ENCODE data around the gene MRM3. TPM values are rescaled to one million over a fixed set of nuclear protein-coding genes. Genes with fewer than 3 reads are reported as not detected.

MRM3 gene
- total and polyA plus RNA-seq, 2 donors (not counting 3 experiments of a cell fraction or from before 2014, with no cell fraction given) = 17.1 to 19.2 TPM

- peak; percentile 18 for FAIRE-seq
- intact Hi-C loops (cut with micrococcal nuclease) (loop anchor here (1.0 kb wide), 2 partner anchors 85 to 186 kb away; no protein-coding TSS in a partner anchor), dilution Hi-C loops (cut with MboI; ENCODE audit: extremely low pct_ligation_motif_present, low sequenced_read_pairs) (loop anchor here (25.0 kb wide), 1 partner anchor 192 kb away; the partner anchor contains the start of genes NXN and TIMM22)
- DNase-seq (ENCODE audit: low read depth, low spot score) = no peak
- no peak for TF ChIP-seq POLR2A (IDR thresholded peaks at IDR 0.05; ENCODE audit: low read depth, low read length)
- no peak for TF ChIP-seq CTCF (IDR thresholded peaks at IDR 0.05; ENCODE audit: extremely low read depth in 1 of 2, insufficient read depth in 1 of 2, low read depth in 1 of 2, low read length in 2 of 2)
- no peak for TF ChIP-seq EZH2 (IDR thresholded peaks at IDR 0.05; ENCODE audit: borderline replicate concordance, low read depth, low read length, severe bottlenecking)
- TF ChIP-seq GATA2 (IDR thresholded peaks at IDR 0.05; ENCODE audit: insufficient read depth, insufficient read length, low read depth, low read length) = no peak
- TF ChIP-seq MYC (IDR thresholded peaks at IDR 0.05; ENCODE audit: low read depth, low read length) = no peak
- no peak for TF ChIP-seq JUN (IDR thresholded peaks at IDR 0.05; ENCODE audit: borderline replicate concordance, insufficient read depth, insufficient read length, low read depth)
- no peak for TF ChIP-seq MAX (IDR thresholded peaks at IDR 0.05; ENCODE audit: insufficient read depth, insufficient read length)
- no peak for TF ChIP-seq POLR2AphosphoS5 (IDR thresholded peaks at IDR 0.05; ENCODE audit: insufficient read depth, low read depth, low read length)
- no peak for TF ChIP-seq FOS (IDR thresholded peaks at IDR 0.05; ENCODE audit: borderline replicate concordance, insufficient read depth, low read length)
- no TSS peak for BruUV-seq (replicated peaks)
- peak overlapping the region in 2 of 3 experiments; percentile 12 to 24 for H3K4me3 ChIP-seq (replicated peaks in 1 of 3; ENCODE audit: insufficient read depth in 1 of 3, low read depth in 1 of 3, low read length in 3 of 3)
- peaks cover 10% of the 10 kb centered on the region for H3K4me1 ChIP-seq (ENCODE audit: control insufficient read depth, extremely low read depth, insufficient read depth, low read length)
- no peaks in the 10 kb centered on the region for H3K27me3 ChIP-seq (ENCODE audit: control insufficient read depth in 2 of 2, insufficient read depth in 2 of 2, low read length in 2 of 2)
- H3K4me2 ChIP-seq (ENCODE audit: insufficient read depth, low read length) = peak overlapping the region; percentile 70
- peaks cover 3 to 11% of the 10 kb centered on the region in 2 experiments for H3K36me3 ChIP-seq (ENCODE audit: control insufficient read depth in 2 of 2, extremely low read depth in 1 of 2, insufficient read depth in 2 of 2, low read length in 2 of 2)
- ChIA-PET POLR2A (no interaction called here), CTCF (interaction anchor here (0.8 to 15.3 kb wide), 13 partner anchors 9 to 261 kb away, joined by 3 to 341 read pairs (median 5); partner anchors contain the start of genes NXN and TIMM22)
- H2AFZ ChIP-seq (ENCODE audit: low read depth, low read length) = peak overlapping the region; percentile 14
- no peak overlapping the region for H3K27ac ChIP-seq (ENCODE audit: insufficient read depth, low read depth, low read length)
- no peaks in the 10 kb centered on the region for H3K9me1 ChIP-seq (replicated peaks; ENCODE audit: control insufficient read depth, extremely low read depth, insufficient read depth, low read length)
- H3K79me2 ChIP-seq (ENCODE audit: control insufficient read depth, insufficient read depth, low read length) = no peaks in the 10 kb centered on the region
- H3K9ac ChIP-seq (replicated peaks; ENCODE audit: extremely low read depth, insufficient read depth, low read length) = peak overlapping the region; percentile 5
- no peaks in the 10 kb centered on the region for H4K20me1 ChIP-seq (replicated peaks; ENCODE audit: control insufficient read depth, extremely low read depth, insufficient read depth, low read length)
- no peaks in the 10 kb centered on the region for H3K9me3 ChIP-seq (replicated peaks; ENCODE audit: control insufficient read depth, insufficient read depth, low read length)
Observed at GRCh38 chr17:795276-795675, 13.1 kb downstream of the MRM3 start.
